Measurements from ENCODE around the gene FAF1.
"Not testable (repeated sequence)": the region's sequence is repeated elsewhere in the genome, so short reads cannot be mapped to it uniquely, and the experiment has no call there.

DNA sequence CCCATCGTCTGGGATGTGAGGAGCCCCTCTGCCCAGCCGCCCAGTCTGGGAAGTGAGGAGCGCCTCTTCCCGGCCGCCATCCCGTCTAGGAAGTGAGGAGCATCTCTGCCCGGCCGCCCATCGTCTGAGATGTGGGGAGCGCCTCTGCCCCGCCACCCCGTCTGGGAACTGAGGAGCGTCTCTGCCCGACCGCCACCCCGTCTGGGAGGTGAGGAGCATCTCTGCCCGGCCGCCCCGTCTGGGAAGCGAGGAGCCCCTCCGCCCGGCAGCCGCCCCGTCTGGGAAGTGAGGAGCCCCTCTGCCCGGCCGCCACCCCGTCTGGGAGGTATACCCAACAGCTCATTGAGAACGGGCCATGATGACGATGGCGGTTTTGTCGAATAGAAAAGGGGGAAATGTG, 7.5 kb downstream of the FAF1 start:
- TF ChIP-seq CTCF, POLR2A (IDR thresholded peaks at IDR 0.05): not testable (repeated sequence)
